WI38 (cell line): ENCODE results near the gene TEX2.
"Not testable (repeated sequence)": the region's sequence is repeated elsewhere in the genome, so short reads cannot be mapped to it uniquely, and the experiment has no call there.

Experiments used
- H3K4me3 ChIP-seq: 2 replicates; pipeline ENCODE4 v1.5.1; 2011; ENCODE audit warnings: low read depth, mild to moderate bottlenecking, control low read depth, low read length
- CTCF ChIP-seq: IDR thresholded peaks from 2 replicates; pipeline ENCODE4 v1.5.1; 2012; ENCODE audit warnings: low read depth, mild to moderate bottlenecking, control low read depth, low read length

TEX2 gene

DNA sequence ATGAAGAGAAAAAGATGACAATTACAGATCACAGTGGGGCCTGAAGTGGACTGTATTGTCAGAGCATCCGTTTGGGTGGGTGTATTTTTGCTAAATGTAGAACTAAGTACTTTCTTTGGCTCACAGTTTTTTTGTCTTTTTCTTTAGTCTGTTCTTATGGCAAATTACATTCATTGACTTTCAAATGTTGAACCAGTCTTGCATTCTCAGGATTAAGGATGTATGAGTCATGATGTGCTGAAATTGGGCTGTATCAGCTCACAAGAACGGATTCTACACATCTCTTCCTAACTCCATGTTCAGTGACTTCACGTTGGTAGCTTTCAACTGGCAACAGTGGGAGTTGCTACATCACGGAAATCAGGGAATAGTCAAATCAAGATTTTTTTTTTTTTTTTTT is 66.5 kb downstream of the TEX2 start:
- TF ChIP-seq CTCF: no peak
- no peak overlapping the region for H3K4me3 ChIP-seq

- H3K4me3 ChIP-seq: no peak overlapping the region
- no peak for TF ChIP-seq CTCF
Measured at GRCh38 chr17:64193561-64193960, 69.5 kb downstream of the TEX2 start.

GRCh38 chr17:64192589-64192988 is 70.5 kb downstream of the TEX2 start:
- no peak for TF ChIP-seq CTCF

DNA sequence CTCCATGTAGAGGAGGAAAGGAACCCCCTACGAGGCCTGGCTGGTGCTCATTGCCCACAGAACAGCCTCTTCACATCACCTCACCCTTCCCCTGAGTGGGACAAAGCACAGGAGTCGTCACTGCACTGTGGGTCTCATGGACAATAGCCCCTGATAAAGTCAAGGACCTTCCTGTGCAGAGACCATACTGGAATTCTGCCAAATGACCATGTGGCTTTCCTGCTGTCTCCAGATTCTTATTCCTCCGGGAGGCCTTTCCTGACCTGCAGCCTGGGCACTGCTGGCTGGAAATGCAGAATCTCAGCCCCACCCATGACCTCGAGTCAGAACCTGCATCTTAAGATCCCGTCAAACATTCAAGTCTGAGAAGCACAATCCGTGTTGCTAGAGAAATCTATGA is 72.6 kb downstream of the TEX2 start:
- no peak for TF ChIP-seq CTCF
- no peak overlapping the region for H3K4me3 ChIP-seq

More at GRCh38 chr17:64192589-64192988, 70.5 kb downstream of the TEX2 start:
- H3K4me3 ChIP-seq: no peak overlapping the region

DNA sequence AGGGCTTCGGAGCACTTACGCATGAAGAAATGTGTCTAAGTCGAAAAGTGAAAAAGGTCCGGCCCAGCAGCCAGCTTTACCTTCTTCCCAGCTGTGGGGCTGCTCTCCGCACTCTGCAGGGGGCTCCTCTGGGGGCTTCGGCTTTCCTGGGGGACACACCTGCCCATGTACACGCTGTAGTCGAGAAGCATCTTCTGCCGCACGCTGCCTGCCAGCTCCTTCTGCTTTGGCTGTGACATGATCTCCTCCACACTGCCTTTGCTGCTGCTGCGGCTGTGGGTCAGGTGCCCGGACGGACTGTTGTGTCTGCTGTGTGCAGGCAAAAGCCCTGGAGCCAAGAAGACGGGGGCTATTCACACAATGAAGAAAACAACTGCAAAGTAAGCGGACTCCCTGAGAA is 75.0 kb downstream of the TEX2 start:
- H3K4me3 ChIP-seq: no peak overlapping the region
- TF ChIP-seq CTCF: no peak

DNA sequence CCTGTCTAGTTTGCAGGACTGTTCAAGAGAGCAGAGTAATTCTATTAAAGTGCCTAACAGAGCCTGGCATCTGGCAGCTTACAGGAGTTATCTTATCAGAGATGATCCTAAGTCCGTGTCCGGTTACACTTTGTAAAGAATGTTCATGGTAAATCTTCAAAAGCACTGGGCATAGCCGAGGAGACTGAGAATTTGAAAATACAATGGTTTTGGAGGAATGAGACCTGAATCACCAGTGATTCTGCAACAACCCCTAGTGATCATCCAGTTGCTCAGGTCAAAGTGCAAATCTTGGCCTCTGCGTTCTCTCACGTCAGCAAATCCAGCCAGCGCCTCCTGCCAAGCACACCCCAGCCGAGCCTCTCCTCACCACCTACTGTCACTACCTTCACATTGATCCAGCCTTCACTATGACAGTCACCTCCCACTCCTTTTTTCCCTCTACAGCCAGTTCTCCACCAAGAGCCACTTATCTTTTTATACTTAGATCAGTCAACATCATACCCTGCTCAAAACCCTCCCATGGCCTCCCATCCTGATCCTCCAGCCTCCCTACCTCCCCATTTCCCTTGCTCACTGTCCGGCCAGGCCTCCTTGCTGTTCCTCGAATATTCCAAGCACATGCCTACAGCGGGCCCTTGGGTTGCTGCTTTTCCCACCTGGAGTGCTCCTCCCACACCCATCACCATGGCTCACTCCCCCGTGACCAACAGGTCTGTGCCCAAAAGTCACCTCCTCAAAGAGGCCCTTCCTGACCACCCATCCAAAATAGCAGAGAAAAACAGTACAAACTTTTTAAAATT is 75.8 kb downstream of the TEX2 start:
- TF ChIP-seq CTCF: no peak

GRCh38 chr17:64186171-64187092 is 76.6 kb downstream of the TEX2 start:
- TF ChIP-seq CTCF: no peak
- H3K4me3 ChIP-seq: no peak overlapping the region

More for the DNA sequence above, 75.8 kb downstream of the TEX2 start:
- H3K4me3 ChIP-seq: no peak overlapping the region

DNA sequence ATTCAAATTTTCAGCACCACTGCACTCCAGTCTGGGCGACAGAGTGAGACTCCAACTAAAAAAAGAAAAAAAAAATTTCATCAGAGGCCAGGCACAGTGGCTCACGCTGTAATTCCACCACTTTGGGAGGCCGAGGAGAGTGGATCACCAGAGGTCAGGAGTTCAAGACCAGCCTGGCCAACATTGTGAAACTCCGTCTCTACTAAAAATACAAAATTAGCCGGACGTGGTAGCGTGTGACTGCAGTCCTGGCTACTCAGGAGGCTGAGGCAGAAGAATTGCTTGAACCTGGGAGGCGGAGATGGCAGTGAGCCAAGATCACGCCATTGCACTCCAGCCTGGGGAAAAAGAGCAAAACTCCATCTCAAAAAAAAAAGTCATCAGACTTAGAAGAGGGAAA is 77.5 kb downstream of the TEX2 start:
- H3K4me3 ChIP-seq: not testable (repeated sequence)
